Limb (tissue), 2 donors: ENCODE results near the gene ZNF423.

Experiments used
- DNase-seq, 2 donors: peaks; one replicate each; pipeline ENCODE4 v3.0.0-alpha.2; 2016; ENCODE audit errors: extremely low spot score in 2 of 2

Gene ZNF423

GRCh38 chr16:49460786-49461470, 395.0 kb downstream of the ZNF423 start:
- peak in 1 of 2 donors; percentile 18 for DNase-seq

GRCh38 chr16:49459953-49460735, 395.8 kb downstream of the ZNF423 start:
- peak in 1 of 2 donors; percentile 11 for DNase-seq

GRCh38 chr16:49458656-49459445, 397.1 kb downstream of the ZNF423 start:
- DNase-seq: peak in 1 of 2 donors; percentile 6

- peak in 1 of 2 donors; percentile 9 for DNase-seq
Measured at GRCh38 chr16:49458243-49458642, 397.7 kb downstream of the ZNF423 start.

- DNase-seq: peak in 1 of 2 donors; percentile 7
Measured at GRCh38 chr16:49457196-49457595, 398.7 kb downstream of the ZNF423 start.

GRCh38 chr16:49456763-49457162, 399.1 kb downstream of the ZNF423 start:
- DNase-seq: peak in 1 of 2 donors; percentile 7

GRCh38 chr16:49455991-49456745, 399.7 kb downstream of the ZNF423 start:
- peak in 1 of 2 donors; percentile 14 for DNase-seq

- peak in 1 of 2 donors; percentile 15 for DNase-seq
Measured at GRCh38 chr16:49455181-49455990, 400.5 kb downstream of the ZNF423 start.

GRCh38 chr16:49454426-49455180, 401.3 kb downstream of the ZNF423 start:
- no peak for DNase-seq

- DNase-seq: no peak
Measured at GRCh38 chr16:49453983-49454382, 401.9 kb downstream of the ZNF423 start.

- no peak for DNase-seq
Measured at GRCh38 chr16:49453021-49453420, 402.9 kb downstream of the ZNF423 start.

- no peak for DNase-seq
Measured at GRCh38 chr16:49452578-49452977, 403.3 kb downstream of the ZNF423 start.

- no peak for DNase-seq
Measured at GRCh38 chr16:49452108-49452507, 403.8 kb downstream of the ZNF423 start.

- no peak for DNase-seq
Measured at GRCh38 chr16:49446805-49447204, 409.1 kb downstream of the ZNF423 start.

- no peak for DNase-seq
Measured at GRCh38 chr16:49443576-49443975, 412.3 kb downstream of the ZNF423 start.

GRCh38 chr16:49442805-49443204, 413.1 kb downstream of the ZNF423 start:
- no peak for DNase-seq

- peak; percentile 61 to 68 for DNase-seq
Measured at GRCh38 chr16:49441366-49441780, 414.5 kb downstream of the ZNF423 start.

GRCh38 chr16:49440156-49441065, 415.5 kb downstream of the ZNF423 start:
- DNase-seq: peak in 1 of 2 donors; percentile 32
